ENCODE data around the gene NECTIN4. TPM values are rescaled to one million over a fixed set of nuclear protein-coding genes. Genes with fewer than 3 reads are reported as not detected.

Gene NECTIN4
- total and polyA plus RNA-seq, 2 of the 8 experiments (the other 6 are each of a cell fraction or from before 2014, with no cell fraction given): 0.19 to 0.71 TPM

GRCh38 chr1:161092621-161093028, 3.3 kb upstream of the NECTIN4 start:
- Histone ChIP-seq H4K91ac (replicated peaks; ENCODE audit: insufficient read length, low read length) (no peak overlapping the region), H2BK120ac (replicated peaks; ENCODE audit: low read depth, low read length) (no peak overlapping the region), H3K14ac (ENCODE audit: insufficient read length) (no peak overlapping the region), H4K20me1 (replicated peaks in 1 of 2; ENCODE audit: control insufficient read depth in 1 of 2, insufficient read depth in 2 of 2, low read length in 2 of 2) (no peaks in the 10 kb centered on the region), H3K56ac (replicated peaks; ENCODE audit: insufficient read length, low read depth, low read length) (no peak overlapping the region), H3K36me3 (ENCODE audit: control insufficient read depth in 2 of 4, insufficient read depth in 4 of 4, low read length in 3 of 4) (no peaks in the 10 kb centered on the region), H3K23ac (ENCODE audit: insufficient read length) (no peak overlapping the region), H2BK5ac (ENCODE audit: low read depth, low read length) (no peak overlapping the region), H2AFZ (ENCODE audit: low read length) (no peak overlapping the region), H3K79me1 (ENCODE audit: low read depth, low read length) (no peaks in the 10 kb centered on the region), H2AK5ac (ENCODE audit: low read depth, low read length) (no peak overlapping the region), H3K9me3 (ENCODE audit: insufficient read depth in 2 of 2, low read depth in 1 of 2, low read length in 1 of 2) (no peaks in the 10 kb centered on the region), H4K8ac (ENCODE audit: extremely low read depth, insufficient read depth, low read length) (no peak overlapping the region), H3K9ac (replicated peaks in 1 of 4; ENCODE audit: extremely low read depth in 1 of 4, low read depth in 3 of 4, low read length in 3 of 4) (no peak overlapping the region), H3K4ac (replicated peaks; ENCODE audit: insufficient read length, low read depth, low read length) (no peak overlapping the region), H2BK15ac (ENCODE audit: low read length) (no peak overlapping the region), H2BK20ac (ENCODE audit: low read length) (no peak overlapping the region), H3K4me2 (ENCODE audit: insufficient read depth in 1 of 2, low read depth in 2 of 2, low read length in 2 of 2) (no peak overlapping the region), H3K23me2 (ENCODE audit: low read depth, low read length) (peaks cover 2% of the 10 kb centered on the region; the same call in 1 of the 2 replicates), H2BK12ac (ENCODE audit: low read depth, low read length) (no peak overlapping the region), H3K4me1 (replicated peaks in 1 of 4; ENCODE audit: control insufficient read depth in 3 of 4, insufficient read depth in 4 of 4, low read length in 3 of 4) (peaks cover 0 to 6% (median 0%) of the 10 kb centered on the region in 4 experiments; a peak in 2 of 7 replicates), H3K18ac (ENCODE audit: extremely low read depth, low read length) (no peak overlapping the region), H3K27ac (ENCODE audit: low read depth, low read length) (no peak overlapping the region), H3K79me2 (ENCODE audit: control insufficient read depth in 1 of 2, insufficient read depth in 2 of 2, low read length in 2 of 2) (no peaks in the 10 kb centered on the region), H3K4me3 (ENCODE audit: extremely low read depth in 1 of 4, insufficient read depth in 2 of 4, low read depth in 3 of 4, low read length in 4 of 4) (no peak overlapping the region), H3K27me3 (replicated peaks in 1 of 4; ENCODE audit: control insufficient read depth in 3 of 4, extremely low read depth in 1 of 4, insufficient read depth in 3 of 4, low read length in 3 of 4) (no peaks in the 10 kb centered on the region), H4K5ac (ENCODE audit: insufficient read length, low read depth, low read length) (no peak overlapping the region)
- DNase-seq (ENCODE audit: low read depth in 1 of 2, low spot score in 2 of 2) (no peak), FAIRE-seq (no peak)
- WGBS, 2 experiments (ENCODE audit: extremely low coverage in 1 of 2, insufficient coverage in 1 of 2, insufficient read length in 1 of 2, insufficient replicate concordance in 2 of 2, low coverage in 1 of 2, low lambda C conversion rate in 2 of 2, missing lambda C conversion rate in 1 of 2): 87% methylated on average over 3 of the region's 3 CpGs; no CpG with 5 or more reads in 1 of the 2 experiments
- ChIA-PET POLR2A (ENCODE audit: partially characterized antibody) (no interaction called here), CTCF (ENCODE audit: partially characterized antibody) (interaction anchor here (0.8 to 10.0 kb wide), 5 partner anchors 18 to 257 kb away, joined by 3 to 282 read pairs (median 4); partner anchors contain the start of genes ARHGAP30 and TSTD1)
- no peak for TF ChIP-seq KDM4A (IDR thresholded peaks at IDR 0.05; ENCODE audit: low read depth, low read length, severe bottlenecking)
